ENCODE measurements around the gene SLC27A3. TPM values are rescaled to one million over a fixed set of nuclear protein-coding genes. Genes with fewer than 3 reads are reported as not detected.

SLC27A3 gene
- total and polyA plus RNA-seq, 9 of the 15 experiments (the other 6 are each of a cell fraction or from before 2014, with no cell fraction given), result 0.57 to 5.2 (median 2.8) TPM

- no peak overlapping the region for H2AFZ ChIP-seq (ENCODE audit: low read depth, low read length)
- DNase-seq (ENCODE audit: extremely low read depth in 1 of 4, low spot score in 3 of 4), result no peak
- no peaks in the 10 kb centered on the region for H3K79me2 ChIP-seq (ENCODE audit: control insufficient read depth, insufficient read depth, low read length)
- H3K27ac ChIP-seq (ENCODE audit: extremely low read depth, low read depth, low read length), result no peak overlapping the region
- TF ChIP-seq ETV1 (tag; conservative IDR thresholded peaks at IDR 0.05; ENCODE audit: low read depth), result no peak
- 0 out of 2 replicates have a peak, but pooled peaks have one; percentile 43 for TF ChIP-seq POLR2G (IDR thresholded peaks at IDR 0.05; ENCODE audit: low read depth, low read length)
- no peak for TF ChIP-seq IFI16 (CRISPR knock-in tag; IDR thresholded peaks at IDR 0.05)
- CTCF ChIA-PET (ENCODE audit: low intra/inter-chr PET ratio), result no interaction called here
- no TSS peak for BruUV-seq (replicated peaks)
- H3K4me2 ChIP-seq (ENCODE audit: insufficient read depth, low read length), result no peak overlapping the region
- no peaks in the 10 kb centered on the region for H3K9me3 ChIP-seq (replicated peaks; ENCODE audit: control insufficient read depth, insufficient read depth, low read depth, low read length)
- peaks cover 0 to 29% of the 10 kb centered on the region in 2 experiments; a peak in 3 of 5 replicates for H3K4me1 ChIP-seq (replicated peaks in 1 of 2; ENCODE audit: control insufficient read depth in 2 of 2, insufficient read depth in 2 of 2, low read length in 2 of 2)
- H3K27me3 ChIP-seq (ENCODE audit: control insufficient read depth in 2 of 2, insufficient read depth in 2 of 2, low read length in 2 of 2), result no peaks in the 10 kb centered on the region
- intact Hi-C loops (cut with micrococcal nuclease), result loop anchor here (5.0 kb wide), 2 partner anchors 122 to 167 kb away; partner anchors contain the start of genes CREB3L4 and GATAD2B
- no peak overlapping the region for H3K4me3 ChIP-seq
- H3K9me1 ChIP-seq (ENCODE audit: control insufficient read depth, insufficient read depth, low read length), result no peaks in the 10 kb centered on the region
- no peaks in the 10 kb centered on the region for H4K20me1 ChIP-seq (replicated peaks; ENCODE audit: control insufficient read depth, insufficient read depth, low read length)
- FAIRE-seq, result no peak
- no peak for ATAC-seq
- H3K36me3 ChIP-seq (ENCODE audit: control insufficient read depth, insufficient read depth, low read length), result no peaks in the 10 kb centered on the region
- in situ Hi-C loops (cut with MboI), result loop anchor here (5.0 kb wide), 1 partner anchor 187 kb away; the partner anchor contains the start of gene RAB13
- peak overlapping the region in 1 of 2 experiments; percentile 48; a peak in 1 of 4 replicates for H3K9ac ChIP-seq (ENCODE audit: insufficient read depth in 1 of 2, low read depth in 2 of 2, low read length in 2 of 2)
- POLR2A ChIA-PET, result interaction anchor here (1.0 to 2.7 kb wide), 4 partner anchors 8 to 191 kb away, joined by 3 to 13 read pairs (median 6); partner anchors contain the start of gene RPS27
- 76% methylated on average over 27 of the region's 27 CpGs for WGBS (ENCODE audit: insufficient coverage, low coverage, missing lambda C conversion rate)
Measured at GRCh38 chr1:153799566-153800465, 24.6 kb downstream of the SLC27A3 start.

Measured in K562 (cell line).